ENCODE data around the gene FLVCR2. TPM values are rescaled to one million over a fixed set of nuclear protein-coding genes. Genes with fewer than 3 reads are reported as not detected.

Gene FLVCR2
- polyA plus RNA-seq, 1 of the 3 experiments (the other 2 are of a cell fraction): 0.05 TPM

DNA sequence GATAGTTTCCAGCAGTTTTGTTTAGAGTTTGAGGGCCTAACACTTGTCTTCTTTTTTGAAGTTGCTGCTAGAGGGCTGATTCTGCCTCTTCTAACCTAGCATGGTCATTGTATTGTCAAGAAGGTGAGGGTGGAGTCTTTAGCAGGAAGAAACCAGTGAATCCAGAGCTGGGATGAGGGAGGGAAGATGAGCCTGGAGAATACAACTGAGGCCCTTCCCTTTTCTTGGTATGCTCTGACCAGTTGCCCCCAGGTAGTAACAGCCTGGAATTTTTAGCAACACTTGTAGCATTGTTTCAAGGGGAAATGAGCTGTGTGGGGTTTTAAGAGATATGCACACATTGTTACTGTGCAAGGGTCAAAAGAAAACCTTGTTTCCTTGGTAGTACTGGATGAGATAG, 9.0 kb downstream of the FLVCR2 start:
- Histone ChIP-seq H3K9ac (no peak overlapping the region), H3K27me3 (ENCODE audit: insufficient read depth) (peaks cover 4% of the 10 kb centered on the region; the same call in 1 of the 2 replicates), H3K36me3 (replicated peaks in 1 of 2; ENCODE audit: control insufficient read depth in 1 of 2, insufficient read depth in 2 of 2, low read length in 1 of 2) (no peaks in the 10 kb centered on the region), H4K20me1 (ENCODE audit: insufficient read depth) (no peaks in the 10 kb centered on the region), H3K27ac (ENCODE audit: low read depth in 2 of 2, low read length in 1 of 2) (no peak overlapping the region), H2AFZ (ENCODE audit: low read depth) (no peak overlapping the region), H3F3A (replicated peaks; ENCODE audit: insufficient read depth) (no peaks in the 10 kb centered on the region), H3K9me3 (no peaks in the 10 kb centered on the region), H3K9me2 (no peaks in the 10 kb centered on the region), H3K4me2 (no peak overlapping the region), H3K4me3 (ENCODE audit: low read depth in 2 of 2, low read length in 1 of 2) (no peak overlapping the region), H3K79me2 (ENCODE audit: insufficient read depth) (no peaks in the 10 kb centered on the region), H3K4me1 (ENCODE audit: control insufficient read depth in 1 of 2, insufficient read depth in 2 of 2, low read depth in 1 of 2, low read length in 1 of 2) (no peaks in the 10 kb centered on the region)
- TF ChIP-seq YY1 (IDR thresholded peaks at IDR 0.05; ENCODE audit: low read depth): no peak
- no peak for TF ChIP-seq RFX5 (IDR thresholded peaks at IDR 0.05; ENCODE audit: low read length)
- TF ChIP-seq, protein P1, sequence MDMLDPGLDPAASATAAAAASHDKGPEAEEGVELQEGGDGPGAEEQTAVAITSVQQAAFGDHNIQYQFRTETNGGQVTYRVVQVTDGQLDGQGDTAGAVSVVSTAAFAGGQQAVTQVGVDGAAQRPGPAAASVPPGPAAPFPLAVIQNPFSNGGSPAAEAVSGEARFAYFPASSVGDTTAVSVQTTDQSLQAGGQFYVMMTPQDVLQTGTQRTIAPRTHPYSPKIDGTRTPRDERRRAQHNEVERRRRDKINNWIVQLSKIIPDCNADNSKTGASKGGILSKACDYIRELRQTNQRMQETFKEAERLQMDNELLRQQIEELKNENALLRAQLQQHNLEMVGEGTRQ (IDR thresholded peaks at IDR 0.05; ENCODE audit: borderline replicate concordance, low read depth, low read length): no peak
- TF ChIP-seq PBX3 (IDR thresholded peaks at IDR 0.05): no peak
- ChIA-PET POLR2A (no interaction called here), CTCF (interaction anchor here (1.1 to 7.0 kb wide), 3 partner anchors 10 to 67 kb away, joined by 3 to 42 read pairs (median 5); partner anchors contain the start of gene FLVCR2)
- DNase-seq: no peak

GRCh38 chr14:75589931-75590330, 11.5 kb downstream of the FLVCR2 start:
- CTCF ChIA-PET: interaction anchor here (1.3 to 7.0 kb wide), 2 partner anchors 13 to 64 kb away, joined by 5 to 42 read pairs; partner anchors contain the start of gene FLVCR2
- Histone ChIP-seq H3F3A (replicated peaks; ENCODE audit: insufficient read depth) (no peaks in the 10 kb centered on the region), H4K20me1 (ENCODE audit: insufficient read depth) (no peaks in the 10 kb centered on the region)
- no peak for TF ChIP-seq REST (IDR thresholded peaks at IDR 0.05; ENCODE audit: low read depth, low read length)
- TF ChIP-seq TEAD4 (IDR thresholded peaks at IDR 0.05; ENCODE audit: borderline replicate concordance, insufficient read depth): no peak
- no peak for TF ChIP-seq SMC3 (IDR thresholded peaks at IDR 0.05; ENCODE audit: low read depth, low read length)
- TF ChIP-seq YY1 (IDR thresholded peaks at IDR 0.05; ENCODE audit: low read depth): no peak
- no peak for TF ChIP-seq MXI1 (IDR thresholded peaks at IDR 0.05; ENCODE audit: low read depth, low read length)
- no peak for TF ChIP-seq EZH2phosphoT487 (IDR thresholded peaks at IDR 0.05; ENCODE audit: borderline replicate concordance, low read depth)
- no peak for TF ChIP-seq ELF1 (IDR thresholded peaks at IDR 0.05)
- TF ChIP-seq SIN3A (IDR thresholded peaks at IDR 0.05; ENCODE audit: borderline replicate concordance, low read depth, low read length): no peak
- no peak for TF ChIP-seq RFX5 (IDR thresholded peaks at IDR 0.05; ENCODE audit: low read length)
- no peak for TF ChIP-seq USF1 (IDR thresholded peaks at IDR 0.05; ENCODE audit: borderline replicate concordance, low read depth)
- no peak for TF ChIP-seq RCOR1 (IDR thresholded peaks at IDR 0.05; ENCODE audit: low read length)
- no peak for TF ChIP-seq POLR2AphosphoS5 (IDR thresholded peaks at IDR 0.05; ENCODE audit: low read depth, low read length)
- TF ChIP-seq, protein P1 (IDR thresholded peaks at IDR 0.05; ENCODE audit: borderline replicate concordance, low read depth, low read length): no peak
- TF ChIP-seq IRF3 (IDR thresholded peaks at IDR 0.05; ENCODE audit: low read depth, low read length): no peak
- no peak for TF ChIP-seq MEF2A (IDR thresholded peaks at IDR 0.05; ENCODE audit: borderline replicate concordance, low read depth)
- no peak for TF ChIP-seq NFIC (IDR thresholded peaks at IDR 0.05; ENCODE audit: borderline replicate concordance)
- no peak for TF ChIP-seq FOSL2 (IDR thresholded peaks at IDR 0.05; ENCODE audit: borderline replicate concordance, low read depth)
- no peak for TF ChIP-seq NRF1 (IDR thresholded peaks at IDR 0.05; ENCODE audit: low read depth, low read length)

More at GRCh38 chr14:75589931-75590330, 11.5 kb downstream of the FLVCR2 start:
- Histone ChIP-seq H3K4me3 (ENCODE audit: low read depth in 2 of 2, low read length in 1 of 2) (no peak overlapping the region), H3K4me1 (ENCODE audit: control insufficient read depth in 1 of 2, insufficient read depth in 2 of 2, low read depth in 1 of 2, low read length in 1 of 2) (no peaks in the 10 kb centered on the region), H3K79me2 (ENCODE audit: insufficient read depth) (no peaks in the 10 kb centered on the region), H3K9ac (no peak overlapping the region), H3K36me3 (replicated peaks in 1 of 2; ENCODE audit: control insufficient read depth in 1 of 2, insufficient read depth in 2 of 2, low read length in 1 of 2) (no peaks in the 10 kb centered on the region), H3K9me2 (no peaks in the 10 kb centered on the region), H3K27ac (ENCODE audit: low read depth in 2 of 2, low read length in 1 of 2) (no peak overlapping the region), H3K9me3 (no peaks in the 10 kb centered on the region), H2AFZ (ENCODE audit: low read depth) (no peak overlapping the region), H3K27me3 (ENCODE audit: insufficient read depth) (no peaks in the 10 kb centered on the region; the same call in 1 of the 2 replicates), H3K4me2 (no peak overlapping the region)
- WGBS (ENCODE audit: low lambda C conversion rate): 36% methylated on average over 6 of the region's 6 CpGs
- no peak for DNase-seq
- POLR2A ChIA-PET: no interaction called here

Measured in SK-N-SH (cell line).